Karpas-422 (cell line): ENCODE results near the gene GALNT10. TPM values are rescaled to one million over a fixed set of nuclear protein-coding genes. Genes with fewer than 3 reads are reported as not detected.

Source experiments
- DNase-seq: peaks from one replicate; pipeline ENCODE4 v3.0.0-alpha.2; 2015
- H2AFZ ChIP-seq: fragments of 200-600 bp; sonication (generic); 2 replicates; pipeline ENCODE4 v1.6.1; 2014; ENCODE audit warnings: antibody characterized with exemption, low read length, mixed read lengths
- H3K27ac ChIP-seq: fragments of 200-600 bp; sonication (generic); 2 replicates; pipeline ENCODE4 v1.5.1; 2014; ENCODE audit warnings: mild to moderate bottlenecking, low read length, moderate library complexity
- H3K27me3 ChIP-seq: fragments of 200-600 bp; sonication (generic); 2 replicates; pipeline ENCODE4 v1.6.1; 2014; ENCODE audit warnings: low read length, mixed read lengths
- H3K36me3 ChIP-seq: fragments of 200-600 bp; sonication (generic); 2 replicates; pipeline ENCODE4 v1.6.1; 2014; ENCODE audit warnings: low read length, mixed read lengths; ENCODE audit not compliant: insufficient read depth
- H3K4me1 ChIP-seq: fragments of 200-600 bp; sonication (generic); 2 replicates; pipeline ENCODE4 v1.6.1; 2014; ENCODE audit warnings: mild to moderate bottlenecking, low read length, mixed read lengths
- H3K4me2 ChIP-seq: fragments of 200-600 bp; sonication (generic); 2 replicates; pipeline ENCODE4 v1.6.1; 2014; ENCODE audit warnings: low read length, low read depth, mild to moderate bottlenecking; ENCODE audit not compliant: poor library complexity, severe bottlenecking
- H3K4me3 ChIP-seq: fragments of 200-600 bp; sonication (generic); 2 replicates; pipeline ENCODE4 v1.5.1; 2014; ENCODE audit warnings: mild to moderate bottlenecking, antibody characterized with exemption, low read length, mixed read lengths
- H3K79me2 ChIP-seq: fragments of 200-600 bp; sonication (generic); 2 replicates; pipeline ENCODE4 v1.6.1; 2014; ENCODE audit warnings: mild to moderate bottlenecking, low read length, mixed read lengths
- H3K9ac ChIP-seq: fragments of 200-600 bp; sonication (generic); 2 replicates; pipeline ENCODE4 v1.6.0; 2014; ENCODE audit warnings: low read length
- H3K9me2 ChIP-seq: fragments of 200-600 bp; sonication (generic), shearing (Covaris generic); replicated peaks from 2 replicates; pipeline ENCODE4 v1.6.0; 2014; ENCODE audit warnings: mild to moderate bottlenecking, low read length, moderate library complexity; ENCODE audit not compliant: insufficient read depth
- H3K9me3 ChIP-seq: fragments of 300-700, 200-600 bp; sonication (generic); 2 replicates; pipeline ENCODE4 v1.6.1; 2014; ENCODE audit warnings: low read length, mixed read lengths
- H4K20me1 ChIP-seq: fragments of 200-600 bp; sonication (generic); 2 replicates; pipeline ENCODE4 v1.6.1; 2014; ENCODE audit warnings: mild to moderate bottlenecking, antibody characterized with exemption, low read length, low read depth; ENCODE audit not compliant: insufficient read depth
- total RNA-seq: library from RNA; depleted of rRNA; stranded (reverse); fragments of >200 nt; shearing (Covaris generic); gene quantifications from 2 replicates; pipeline ENCODE4 v1.2.3, GENCODE V29; 2014; ENCODE audit warnings: low replicate concordance

Gene GALNT10
- total RNA-seq, 1 experiment from 2014 or later, result 3.6 TPM

GRCh38 chr5:154319736-154320135, 129.2 kb downstream of the GALNT10 start:
- H3K27me3 ChIP-seq, result no peaks in the 10 kb centered on the region
- DNase-seq, result no peak

DNA sequence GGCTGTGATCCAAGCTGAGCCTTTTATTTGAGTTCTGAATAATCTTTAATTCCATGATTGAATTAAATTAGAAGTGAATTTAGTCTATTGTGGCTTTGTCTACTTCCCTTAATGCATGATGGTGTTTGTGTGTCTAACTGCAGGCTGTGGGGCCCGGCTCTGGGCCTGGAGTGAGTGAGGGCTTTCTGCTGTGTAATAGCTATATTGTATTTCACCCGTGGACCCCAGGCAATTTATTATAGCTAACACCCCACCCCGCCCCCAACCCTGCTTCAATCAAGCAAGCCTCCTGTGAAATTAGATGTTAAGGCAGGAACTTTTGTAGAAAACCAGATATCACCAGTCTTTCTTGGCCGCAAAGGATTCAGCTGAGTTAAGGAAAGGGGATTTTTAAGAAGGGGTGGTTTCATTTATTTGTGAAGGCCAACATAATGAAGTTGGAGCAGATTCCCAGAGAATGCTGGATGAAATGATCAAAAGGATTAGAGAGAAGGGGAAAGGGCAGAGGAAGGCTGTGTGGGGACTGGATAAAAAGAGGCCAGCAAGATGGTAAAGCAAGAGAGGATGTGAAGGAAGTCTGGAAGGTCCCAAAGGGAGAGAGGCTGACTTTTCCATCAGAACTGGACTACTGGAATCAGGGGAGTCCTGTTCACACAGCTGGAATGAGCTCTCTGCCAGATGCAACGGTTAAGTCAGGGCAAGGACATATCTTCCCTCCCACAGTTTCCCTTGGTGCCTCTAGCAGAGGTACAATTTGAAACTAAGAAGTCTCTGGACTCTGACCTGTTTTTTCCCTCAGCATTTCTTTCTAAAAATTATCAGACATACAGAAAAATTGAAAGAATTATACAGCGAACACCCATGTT, 129.9 kb downstream of the GALNT10 start:
- Histone ChIP-seq H3K9me2 (no peaks in the 10 kb centered on the region), H3K4me1 (no peaks in the 10 kb centered on the region), H3K4me3 (no peak overlapping the region), H3K9ac (no peak overlapping the region), H4K20me1 (no peaks in the 10 kb centered on the region), H3K36me3 (no peaks in the 10 kb centered on the region), H3K27me3 (no peaks in the 10 kb centered on the region), H3K4me2 (no peak overlapping the region), H2AFZ (no peak overlapping the region), H3K9me3 (no peaks in the 10 kb centered on the region), H3K79me2 (no peaks in the 10 kb centered on the region), H3K27ac (no peak overlapping the region)
- no peak for DNase-seq

More at GRCh38 chr5:154319736-154320135, 129.2 kb downstream of the GALNT10 start:
- no peaks in the 10 kb centered on the region for H3K79me2 ChIP-seq
- H3K9me3 ChIP-seq, result no peaks in the 10 kb centered on the region
- no peaks in the 10 kb centered on the region for H3K4me1 ChIP-seq
- H3K4me2 ChIP-seq, result no peak overlapping the region
- no peak overlapping the region for H3K4me3 ChIP-seq
- no peaks in the 10 kb centered on the region for H4K20me1 ChIP-seq
- H3K9me2 ChIP-seq, result no peaks in the 10 kb centered on the region
- no peak overlapping the region for H3K9ac ChIP-seq
- H2AFZ ChIP-seq, result no peak overlapping the region
- no peak overlapping the region for H3K27ac ChIP-seq
- H3K36me3 ChIP-seq, result no peaks in the 10 kb centered on the region

DNA sequence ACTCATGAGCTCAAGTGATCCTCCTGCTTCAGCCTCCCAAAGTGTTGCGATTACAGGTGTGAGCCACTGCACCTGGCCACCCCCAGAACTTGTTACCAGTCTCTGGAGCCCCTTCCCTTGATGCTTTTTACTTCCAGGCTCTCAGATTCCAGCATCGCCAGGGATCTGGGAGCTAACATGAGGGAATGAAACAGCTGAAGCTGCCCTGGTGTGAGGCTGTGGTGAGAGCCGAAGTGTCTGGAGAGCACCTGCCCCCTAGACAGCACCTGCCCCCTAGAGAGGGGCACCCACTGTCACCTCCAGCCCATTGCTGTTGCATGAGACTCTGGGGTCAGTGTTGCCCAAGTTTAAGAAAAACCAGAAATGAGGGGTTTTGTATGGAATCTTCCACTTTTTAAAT, 131.0 kb downstream of the GALNT10 start:
- Histone ChIP-seq H3K9me2 (no peaks in the 10 kb centered on the region), H3K79me2 (no peaks in the 10 kb centered on the region), H3K4me2 (no peak overlapping the region), H3K9ac (no peak overlapping the region), H4K20me1 (no peaks in the 10 kb centered on the region), H3K27me3 (no peaks in the 10 kb centered on the region), H3K27ac (no peak overlapping the region), H3K4me1 (no peaks in the 10 kb centered on the region), H3K36me3 (no peaks in the 10 kb centered on the region), H3K9me3 (no peaks in the 10 kb centered on the region), H3K4me3 (no peak overlapping the region), H2AFZ (no peak overlapping the region)
- no peak for DNase-seq

GRCh38 chr5:154324033-154324432, 133.5 kb downstream of the GALNT10 start:
- Histone ChIP-seq H3K79me2 (no peaks in the 10 kb centered on the region), H3K4me3 (no peak overlapping the region), H3K27me3 (no peaks in the 10 kb centered on the region), H3K4me1 (no peaks in the 10 kb centered on the region), H4K20me1 (no peaks in the 10 kb centered on the region), H3K9me3 (no peaks in the 10 kb centered on the region), H3K4me2 (no peak overlapping the region), H3K9me2 (no peaks in the 10 kb centered on the region), H3K9ac (no peak overlapping the region), H3K27ac (no peak overlapping the region), H2AFZ (no peak overlapping the region), H3K36me3 (no peaks in the 10 kb centered on the region)
- no peak for DNase-seq

DNA sequence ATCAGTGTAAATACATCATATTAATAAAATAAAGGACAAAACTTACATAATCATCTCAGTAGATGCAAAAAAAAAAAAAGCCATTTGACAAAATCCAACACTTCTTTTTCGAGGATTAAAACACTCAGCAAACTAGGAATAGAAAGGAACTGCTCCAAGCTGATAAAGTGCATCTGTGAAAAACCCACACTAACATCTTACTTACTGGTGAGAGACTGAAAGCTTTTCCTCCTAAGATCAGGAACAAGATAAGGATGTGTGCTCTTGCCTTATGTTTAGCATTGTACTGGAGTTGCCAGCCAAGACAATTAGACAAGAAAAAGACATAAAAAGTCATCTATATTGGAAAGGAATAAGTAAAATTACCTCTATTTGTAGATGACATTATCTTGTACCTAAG, 135.0 kb downstream of the GALNT10 start:
- H3K27me3 ChIP-seq, result no peaks in the 10 kb centered on the region

DNA sequence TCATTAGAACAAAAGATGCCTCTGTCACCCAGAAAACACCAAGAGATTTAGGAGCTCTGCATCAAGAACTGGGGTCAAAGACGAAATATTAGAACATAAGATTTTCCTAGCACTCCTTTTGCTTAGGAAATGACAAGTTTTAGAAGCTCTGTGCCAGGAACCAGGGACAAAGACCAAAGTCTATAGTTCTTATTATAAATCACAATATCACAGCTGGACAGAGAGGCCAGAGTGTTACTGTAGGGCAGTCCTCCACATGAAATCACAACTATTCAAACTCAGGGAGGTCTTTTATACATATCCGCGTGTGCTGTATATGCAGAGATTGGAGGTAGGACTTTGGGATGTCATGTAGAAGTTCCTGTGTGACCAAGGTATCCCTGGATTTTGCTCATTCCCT, 138.5 kb downstream of the GALNT10 start:
- Histone ChIP-seq H3K4me1 (no peaks in the 10 kb centered on the region), H3K27ac (no peak overlapping the region), H3K9me3 (no peaks in the 10 kb centered on the region)

More for the DNA sequence above, 135.0 kb downstream of the GALNT10 start:
- Histone ChIP-seq H3K36me3 (no peaks in the 10 kb centered on the region), H3K79me2 (no peaks in the 10 kb centered on the region), H4K20me1 (no peaks in the 10 kb centered on the region), H3K9me2 (no peaks in the 10 kb centered on the region), H3K4me3 (no peak overlapping the region), H3K4me1 (no peaks in the 10 kb centered on the region), H3K9me3 (no peaks in the 10 kb centered on the region), H2AFZ (no peak overlapping the region), H3K4me2 (no peak overlapping the region), H3K9ac (no peak overlapping the region), H3K27ac (no peak overlapping the region)
- DNase-seq, result no peak

DNA sequence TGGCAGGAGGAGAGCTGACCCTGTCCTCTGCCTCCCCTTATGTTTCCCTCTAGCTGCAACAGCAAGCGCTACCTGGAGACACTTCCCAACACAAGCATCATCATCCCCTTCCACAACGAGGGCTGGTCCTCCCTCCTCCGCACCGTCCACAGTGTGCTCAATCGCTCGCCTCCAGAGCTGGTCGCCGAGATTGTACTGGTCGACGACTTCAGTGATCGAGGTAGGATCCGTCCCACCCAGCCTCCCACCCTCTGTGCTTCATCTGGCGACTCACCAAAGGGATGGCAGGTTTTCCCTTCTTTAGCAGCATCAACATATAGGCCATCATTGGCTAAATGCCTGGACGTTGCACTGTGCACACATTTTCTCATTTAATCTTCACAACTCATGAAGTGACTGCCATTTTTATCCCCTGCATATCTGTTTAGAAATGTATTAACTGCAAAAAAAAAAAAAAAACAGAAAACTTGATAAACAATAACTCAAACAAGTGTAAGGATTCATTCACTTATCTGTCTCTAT, 139.0 kb downstream of the GALNT10 start:
- Histone ChIP-seq H3K9me3 (no peaks in the 10 kb centered on the region), H3K9me2 (no peaks in the 10 kb centered on the region), H2AFZ (no peak overlapping the region), H3K27ac (no peak overlapping the region), H4K20me1 (no peaks in the 10 kb centered on the region), H3K27me3 (no peaks in the 10 kb centered on the region), H3K79me2 (no peaks in the 10 kb centered on the region), H3K9ac (no peak overlapping the region), H3K36me3 (no peaks in the 10 kb centered on the region), H3K4me3 (no peak overlapping the region), H3K4me1 (no peaks in the 10 kb centered on the region), H3K4me2 (no peak overlapping the region)
- DNase-seq, result no peak

More for the DNA sequence above, 138.5 kb downstream of the GALNT10 start:
- Histone ChIP-seq H3K4me3 (no peak overlapping the region), H2AFZ (no peak overlapping the region), H3K9ac (no peak overlapping the region), H3K36me3 (no peaks in the 10 kb centered on the region), H3K9me2 (no peaks in the 10 kb centered on the region), H3K79me2 (no peaks in the 10 kb centered on the region), H4K20me1 (no peaks in the 10 kb centered on the region), H3K27me3 (no peaks in the 10 kb centered on the region), H3K4me2 (no peak overlapping the region)
- no peak for DNase-seq

DNA sequence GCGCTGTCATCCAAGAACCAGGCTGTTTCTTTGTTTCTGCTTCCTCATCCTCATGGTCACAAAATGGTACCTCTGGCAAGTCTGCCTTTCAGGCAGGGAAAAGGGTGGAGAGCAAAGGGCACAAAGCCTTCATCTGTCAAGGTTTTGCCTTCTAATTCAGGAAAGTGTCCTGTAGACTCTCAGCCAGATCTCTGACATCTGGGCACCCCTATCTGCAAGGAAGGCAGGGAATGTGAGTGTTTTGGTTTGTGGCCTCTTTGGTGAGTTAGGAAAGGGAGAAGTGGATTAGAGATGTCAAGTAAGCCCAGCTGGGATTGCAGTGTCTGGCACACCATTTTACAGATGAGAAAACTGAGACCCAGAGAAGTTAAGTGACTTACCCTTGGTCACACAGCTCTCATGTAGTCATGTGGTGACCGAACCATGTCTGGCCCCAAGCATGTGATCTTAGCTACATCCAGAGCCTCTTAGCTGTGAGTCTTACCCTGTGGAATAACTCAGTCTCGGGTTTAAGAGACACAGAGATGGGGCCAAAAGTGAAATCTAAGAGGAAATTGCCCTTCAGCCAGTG, 139.6 kb downstream of the GALNT10 start:
- Histone ChIP-seq H3K9me2 (no peaks in the 10 kb centered on the region), H3K4me2 (no peak overlapping the region), H3K36me3 (no peaks in the 10 kb centered on the region), H3K9me3 (no peaks in the 10 kb centered on the region), H3K4me3 (no peak overlapping the region), H3K27ac (no peak overlapping the region), H3K79me2 (no peaks in the 10 kb centered on the region), H2AFZ (no peak overlapping the region), H3K4me1 (no peaks in the 10 kb centered on the region), H4K20me1 (no peaks in the 10 kb centered on the region), H3K9ac (no peak overlapping the region), H3K27me3 (no peaks in the 10 kb centered on the region)
- DNase-seq, result no peak
